Erythroblast (primary cell): ENCODE measurements around the gene SLC30A7.

ENCODE experiments used
- GATA1 ChIP-seq: IDR thresholded peaks from 2 replicates; pipeline ENCODE4 v1.6.1; 2011; ENCODE audit warnings: low read depth, mild to moderate bottlenecking, control low read depth, low read length, moderate library complexity
- POLR2A ChIP-seq: IDR thresholded peaks from 2 replicates; pipeline ENCODE4 v1.6.1; 2011; ENCODE audit warnings: mild to moderate bottlenecking, low read length

- peak; percentile 89 for TF ChIP-seq POLR2A
- no peak for TF ChIP-seq GATA1
These were observed at the start of gene SLC30A7 for GRCh38 chr1:100895540-100896480.
